GM19463 (cell line): Measurements from ENCODE around the gene METTL26.

ENCODE experiments used
- ATAC-seq: cut with Tn5 transposase; IDR thresholded peaks from one replicate; pipeline ENCODE4 v1.9.1; 2021; ENCODE audit warnings: mild to moderate bottlenecking, moderate library complexity; ENCODE audit not compliant: unreplicated experiment

Gene METTL26

GRCh38 chr16:586047-586644 lies 50.0 kb downstream of the METTL26 start:
- ATAC-seq = no peak

- ATAC-seq = no peak
Observed at GRCh38 chr16:585351-585750, 50.8 kb downstream of the METTL26 start.
